ENCODE results near the gene MYO1F. TPM values are rescaled to one million over a fixed set of nuclear protein-coding genes. Genes with fewer than 3 reads are reported as not detected.

MYO1F gene
- total and polyA plus RNA-seq, 10 of the 15 experiments (the other 5 are each of a cell fraction or from before 2014, with no cell fraction given) = 3.5 to 49.4 (median 31.3) TPM

DNA sequence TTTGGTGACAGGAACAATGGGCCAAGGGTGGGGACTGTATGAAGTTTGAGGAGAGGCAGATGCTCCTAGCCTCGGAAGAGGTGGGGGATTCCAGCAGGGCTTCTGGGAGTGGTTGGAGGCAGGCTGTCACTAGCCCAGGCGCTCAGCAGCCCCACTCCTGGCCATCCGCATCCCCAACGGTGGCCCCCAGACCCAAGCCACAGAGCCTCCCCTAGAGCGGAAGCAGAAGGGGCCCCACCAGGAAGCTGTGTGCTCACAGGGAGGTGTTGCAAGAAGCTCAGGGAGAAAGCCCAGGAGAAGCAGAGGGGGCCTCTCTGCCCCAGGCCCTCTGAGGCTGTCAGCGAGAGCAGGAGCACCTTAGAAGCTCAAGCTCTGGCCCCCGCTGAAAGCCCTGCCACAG is 83.1 kb downstream of the MYO1F start:
- Histone ChIP-seq H2AFZ (ENCODE audit: control insufficient read depth, low read depth, low read length) (no peak overlapping the region; the same call in 1 of the 2 replicates), H3K79me2 (ENCODE audit: control insufficient read depth, insufficient read depth, low read length) (no peaks in the 10 kb centered on the region), H3K36me3 (ENCODE audit: control insufficient read depth in 2 of 2, insufficient read depth in 2 of 2, low read length in 1 of 2) (peaks cover 0 to 2% of the 10 kb centered on the region in 2 experiments; a peak in 3 of 4 replicates), H3K4me1 (ENCODE audit: control insufficient read depth, insufficient read depth, low read length) (no peaks in the 10 kb centered on the region), H3K4me2 (ENCODE audit: control insufficient read depth, insufficient read depth) (no peak overlapping the region), H3K9ac (ENCODE audit: control insufficient read depth, insufficient read depth, low read length) (no peak overlapping the region), H3K27ac (ENCODE audit: control insufficient read depth, insufficient read depth) (no peak overlapping the region), H4K20me1 (ENCODE audit: control insufficient read depth, insufficient read depth) (no peaks in the 10 kb centered on the region), H3K9me3 (replicated peaks; ENCODE audit: control insufficient read depth, insufficient read depth, low read length) (no peaks in the 10 kb centered on the region), H3K4me3 (no peak overlapping the region), H3K27me3 (replicated peaks in 1 of 2; ENCODE audit: control insufficient read depth in 2 of 2, insufficient read depth in 2 of 2, low read length in 1 of 2) (no peaks in the 10 kb centered on the region)
- no peak for DNase-seq (ENCODE audit: low read depth, low spot score)
- RAD21 ChIA-PET (ENCODE audit: unreplicated experiment) = no interaction called here
- SMC1A ChIA-PET (ENCODE audit: uncharacterized antibody, unreplicated experiment) = no interaction called here
- BruUV-seq (replicated peaks) = no TSS peak
- no peak for ATAC-seq
- POLR2A ChIA-PET = no interaction called here
- no peak for FAIRE-seq
- CTCF ChIA-PET = interaction anchor here (1.3 kb wide), 1 partner anchor 12 kb away, joined by 6 read pairs; no protein-coding TSS in a partner anchor
- intact Hi-C loops (cut with micrococcal nuclease; ENCODE audit: unreplicated experiment) (no loop called here), in situ Hi-C loops (cut with MboI) (no loop called here)
- WGBS (ENCODE audit: insufficient coverage, insufficient replicate concordance, low lambda C conversion rate, missing lambda C conversion rate) = 39% methylated on average over 7 of the region's 7 CpGs
- TF ChIP-seq PAX8 (IDR thresholded peaks at IDR 0.05) (no peak), GATAD2B (conservative IDR thresholded peaks at IDR 0.05; ENCODE audit: low read depth) (no peak), SIN3A (IDR thresholded peaks at IDR 0.05; ENCODE audit: low read depth, low read length) (no peak), GABPA (IDR thresholded peaks at IDR 0.05; ENCODE audit: low read depth) (no peak), FOXK2 (IDR thresholded peaks at IDR 0.05) (no peak), NFIC (IDR thresholded peaks at IDR 0.05; ENCODE audit: low read depth, low read length) (no peak), RELA (IDR thresholded peaks at IDR 0.05; ENCODE audit: borderline replicate concordance, partially characterized antibody) (no peak), HDGF (IDR thresholded peaks at IDR 0.05) (no peak), TARDBP (IDR thresholded peaks at IDR 0.05; ENCODE audit: borderline replicate concordance) (no peak), ASH2L (IDR thresholded peaks at IDR 0.05; ENCODE audit: borderline replicate concordance, low read depth) (no peak), POLR2AphosphoS5 (IDR thresholded peaks at IDR 0.05; ENCODE audit: low read length) (no peak)
- TF ChIP-seq, protein P1, sequence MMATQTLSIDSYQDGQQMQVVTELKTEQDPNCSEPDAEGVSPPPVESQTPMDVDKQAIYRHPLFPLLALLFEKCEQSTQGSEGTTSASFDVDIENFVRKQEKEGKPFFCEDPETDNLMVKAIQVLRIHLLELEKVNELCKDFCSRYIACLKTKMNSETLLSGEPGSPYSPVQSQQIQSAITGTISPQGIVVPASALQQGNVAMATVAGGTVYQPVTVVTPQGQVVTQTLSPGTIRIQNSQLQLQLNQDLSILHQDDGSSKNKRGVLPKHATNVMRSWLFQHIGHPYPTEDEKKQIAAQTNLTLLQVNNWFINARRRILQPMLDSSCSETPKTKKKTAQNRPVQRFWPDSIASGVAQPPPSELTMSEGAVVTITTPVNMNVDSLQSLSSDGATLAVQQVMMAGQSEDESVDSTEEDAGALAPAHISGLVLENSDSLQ (IDR thresholded peaks at IDR 0.05) = no peak
- TF ChIP-seq, protein P2, sequence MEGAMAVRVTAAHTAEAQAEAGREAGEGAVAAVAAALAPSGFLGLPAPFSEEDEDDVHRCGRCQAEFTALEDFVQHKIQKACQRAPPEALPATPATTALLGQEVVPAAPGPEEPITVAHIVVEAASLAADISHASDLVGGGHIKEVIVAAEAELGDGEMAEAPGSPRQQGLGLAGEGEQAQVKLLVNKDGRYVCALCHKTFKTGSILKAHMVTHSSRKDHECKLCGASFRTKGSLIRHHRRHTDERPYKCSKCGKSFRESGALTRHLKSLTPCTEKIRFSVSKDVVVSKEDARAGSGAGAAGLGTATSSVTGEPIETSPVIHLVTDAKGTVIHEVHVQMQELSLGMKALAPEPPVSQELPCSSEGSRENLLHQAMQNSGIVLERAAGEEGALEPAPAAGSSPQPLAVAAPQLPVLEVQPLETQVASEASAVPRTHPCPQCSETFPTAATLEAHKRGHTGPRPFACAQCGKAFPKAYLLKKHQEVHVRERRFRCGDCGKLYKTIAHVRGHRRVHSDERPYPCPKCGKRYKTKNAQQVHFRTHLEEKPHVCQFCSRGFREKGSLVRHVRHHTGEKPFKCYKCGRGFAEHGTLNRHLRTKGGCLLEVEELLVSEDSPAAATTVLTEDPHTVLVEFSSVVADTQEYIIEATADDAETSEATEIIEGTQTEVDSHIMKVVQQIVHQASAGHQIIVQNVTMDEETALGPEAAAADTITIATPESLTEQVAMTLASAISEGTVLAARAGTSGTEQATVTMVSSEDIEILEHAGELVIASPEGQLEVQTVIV (IDR thresholded peaks at IDR 0.05; ENCODE audit: borderline replicate concordance, partially characterized antibody) = no peak
